ENCODE data around the gene COL15A1. TPM values are rescaled to one million over a fixed set of nuclear protein-coding genes. Genes with fewer than 3 reads are reported as not detected.

Gene COL15A1
- total and polyA plus RNA-seq, 2 donors (not counting 1 experiment from before 2014, with no cell fraction given), result not detected

- intact Hi-C loops (cut with micrococcal nuclease), result no loop called here
- Histone ChIP-seq H3K9ac (ENCODE audit: low read length) (no peak overlapping the region), H3K27ac (ENCODE audit: low read length in 2 of 2) (no peak overlapping the region), H3K79me2 (ENCODE audit: control insufficient read depth, insufficient read depth, low read length) (no peaks in the 10 kb centered on the region), H3K27me3 (replicated peaks in 1 of 4; ENCODE audit: control extremely low read depth in 1 of 4, control insufficient read depth in 3 of 4, insufficient read depth in 4 of 4, low read length in 3 of 4) (peaks cover 0 to 4% (median 1%) of the 10 kb centered on the region in 4 experiments), H3K4me1 (ENCODE audit: control insufficient read depth in 2 of 2, insufficient read depth in 2 of 2, low read length in 2 of 2) (no peaks in the 10 kb centered on the region), H3K9me3 (ENCODE audit: control extremely low read depth in 1 of 3, control insufficient read depth in 2 of 3, insufficient read depth in 1 of 3, low read length in 2 of 3) (no peaks in the 10 kb centered on the region), H4K20me1 (ENCODE audit: control insufficient read depth, insufficient read depth, low read length, poor library complexity, severe bottlenecking) (no peaks in the 10 kb centered on the region), H3K4me3 (ENCODE audit: control extremely low read depth in 1 of 5, extremely low read depth in 1 of 5, insufficient read depth in 1 of 5, low read depth in 2 of 5, low read length in 4 of 5) (no peak overlapping the region), H2AFZ (ENCODE audit: insufficient read depth, low read depth, low read length, poor library complexity, severe bottlenecking) (no peak overlapping the region), H3K36me3 (replicated peaks in 1 of 2; ENCODE audit: control extremely low read depth in 1 of 2, control insufficient read depth in 1 of 2, extremely low read depth in 1 of 2, insufficient read depth in 2 of 2, low read length in 1 of 2) (no peaks in the 10 kb centered on the region), H3K4me2 (replicated peaks; ENCODE audit: low read depth, low read length, poor library complexity, severe bottlenecking) (no peak overlapping the region)
- Mint-ChIP-seq H3K9me3 (ENCODE audit: insufficient read depth) (no peaks in the 10 kb centered on the region), H3K4me3 (no peak overlapping the region), H3K27me3 (peaks cover 24% of the 10 kb centered on the region), H3K27ac (no peak overlapping the region), H3K4me1 (no peaks in the 10 kb centered on the region)
- ChIA-PET CTCF (no interaction called here), POLR2A (no interaction called here)
- ATAC-seq (ENCODE audit: low read depth) (no peak), DNase-seq (no peak)
- no peak for TF ChIP-seq EZH2 (IDR thresholded peaks at IDR 0.05; ENCODE audit: borderline replicate concordance, insufficient read depth, low read depth, low read length, poor library complexity, severe bottlenecking)
- TF ChIP-seq, protein P1, sequence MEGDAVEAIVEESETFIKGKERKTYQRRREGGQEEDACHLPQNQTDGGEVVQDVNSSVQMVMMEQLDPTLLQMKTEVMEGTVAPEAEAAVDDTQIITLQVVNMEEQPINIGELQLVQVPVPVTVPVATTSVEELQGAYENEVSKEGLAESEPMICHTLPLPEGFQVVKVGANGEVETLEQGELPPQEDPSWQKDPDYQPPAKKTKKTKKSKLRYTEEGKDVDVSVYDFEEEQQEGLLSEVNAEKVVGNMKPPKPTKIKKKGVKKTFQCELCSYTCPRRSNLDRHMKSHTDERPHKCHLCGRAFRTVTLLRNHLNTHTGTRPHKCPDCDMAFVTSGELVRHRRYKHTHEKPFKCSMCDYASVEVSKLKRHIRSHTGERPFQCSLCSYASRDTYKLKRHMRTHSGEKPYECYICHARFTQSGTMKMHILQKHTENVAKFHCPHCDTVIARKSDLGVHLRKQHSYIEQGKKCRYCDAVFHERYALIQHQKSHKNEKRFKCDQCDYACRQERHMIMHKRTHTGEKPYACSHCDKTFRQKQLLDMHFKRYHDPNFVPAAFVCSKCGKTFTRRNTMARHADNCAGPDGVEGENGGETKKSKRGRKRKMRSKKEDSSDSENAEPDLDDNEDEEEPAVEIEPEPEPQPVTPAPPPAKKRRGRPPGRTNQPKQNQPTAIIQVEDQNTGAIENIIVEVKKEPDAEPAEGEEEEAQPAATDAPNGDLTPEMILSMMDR (IDR thresholded peaks at IDR 0.05), result no peak
- 100% methylated on average over 1 of the region's 1 CpG for WGBS (ENCODE audit: insufficient coverage)
Measured at GRCh38 chr9:98902516-98902915, 41.2 kb upstream of the COL15A1 start.

- Histone ChIP-seq H3K9ac (ENCODE audit: low read length) (no peak overlapping the region), H3K27me3 (replicated peaks in 1 of 4; ENCODE audit: control extremely low read depth in 1 of 4, control insufficient read depth in 3 of 4, insufficient read depth in 4 of 4, low read length in 3 of 4) (peaks cover 0 to 4% (median 1%) of the 10 kb centered on the region in 4 experiments), H3K4me2 (replicated peaks; ENCODE audit: low read depth, low read length, poor library complexity, severe bottlenecking) (no peak overlapping the region), H4K20me1 (ENCODE audit: control insufficient read depth, insufficient read depth, low read length, poor library complexity, severe bottlenecking) (no peaks in the 10 kb centered on the region), H3K4me1 (ENCODE audit: control insufficient read depth in 2 of 2, insufficient read depth in 2 of 2, low read length in 2 of 2) (no peaks in the 10 kb centered on the region), H2AFZ (ENCODE audit: insufficient read depth, low read depth, low read length, poor library complexity, severe bottlenecking) (no peak overlapping the region), H3K79me2 (ENCODE audit: control insufficient read depth, insufficient read depth, low read length) (no peaks in the 10 kb centered on the region), H3K27ac (ENCODE audit: low read length in 2 of 2) (no peak overlapping the region), H3K4me3 (ENCODE audit: control extremely low read depth in 1 of 5, extremely low read depth in 1 of 5, insufficient read depth in 1 of 5, low read depth in 2 of 5, low read length in 4 of 5) (no peak overlapping the region), H3K36me3 (replicated peaks in 1 of 2; ENCODE audit: control extremely low read depth in 1 of 2, control insufficient read depth in 1 of 2, extremely low read depth in 1 of 2, insufficient read depth in 2 of 2, low read length in 1 of 2) (no peaks in the 10 kb centered on the region), H3K9me3 (ENCODE audit: control extremely low read depth in 1 of 3, control insufficient read depth in 2 of 3, insufficient read depth in 1 of 3, low read length in 2 of 3) (no peaks in the 10 kb centered on the region)
- POLR2A ChIA-PET, result no interaction called here
- CTCF ChIA-PET, result no interaction called here
- peaks cover 24% of the 10 kb centered on the region for H3K27me3 Mint-ChIP-seq
- H3K4me1 Mint-ChIP-seq, result no peaks in the 10 kb centered on the region
- H3K27ac Mint-ChIP-seq, result no peak overlapping the region
- H3K9me3 Mint-ChIP-seq (ENCODE audit: insufficient read depth), result no peaks in the 10 kb centered on the region
- DNase-seq (no peak), ATAC-seq (ENCODE audit: low read depth) (no peak)
- no peak for TF ChIP-seq EZH2 (IDR thresholded peaks at IDR 0.05; ENCODE audit: borderline replicate concordance, insufficient read depth, low read depth, low read length, poor library complexity, severe bottlenecking)
- TF ChIP-seq, protein P1 (IDR thresholded peaks at IDR 0.05), result no peak
- 66% methylated on average over 4 of the region's 5 CpGs for WGBS (ENCODE audit: insufficient coverage)
- no peak overlapping the region for H3K4me3 Mint-ChIP-seq
- intact Hi-C loops (cut with micrococcal nuclease), result no loop called here
Measured at GRCh38 chr9:98902925-98903324, 40.8 kb upstream of the COL15A1 start.
